Measurements from ENCODE around the gene CNTNAP2.

DNA sequence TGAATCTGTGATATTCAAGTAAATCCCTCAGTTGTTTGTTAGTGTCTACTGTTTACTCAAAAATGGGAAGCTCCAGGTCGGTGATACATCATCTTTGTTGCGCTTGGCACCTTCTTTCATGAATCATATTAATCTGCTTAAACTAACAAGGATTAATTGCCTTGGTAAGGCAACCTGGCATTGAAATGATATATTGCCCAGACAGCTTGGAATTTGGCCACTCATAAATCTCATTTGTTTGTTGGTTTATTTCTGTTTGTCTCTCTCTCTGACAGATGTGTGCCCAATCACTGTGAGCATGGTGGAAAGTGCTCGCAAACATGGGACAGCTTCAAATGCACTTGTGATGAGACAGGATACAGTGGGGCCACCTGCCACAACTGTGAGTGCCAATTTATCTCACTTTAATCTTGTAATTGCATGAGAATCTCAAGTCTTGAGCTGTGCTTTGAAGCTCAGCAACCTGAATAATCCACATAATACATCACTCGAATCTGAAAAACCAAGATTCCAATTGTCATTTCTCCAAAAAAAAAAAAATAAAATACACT, 1369.1 kb downstream of the CNTNAP2 start:
- TF ChIP-seq CTCF (IDR thresholded peaks at IDR 0.05) (no peak), POLR2A (IDR thresholded peaks at IDR 0.05) (no peak)
